Testis (tissue), 3 donors: ENCODE measurements around the gene TRIM41. TPM values are rescaled to one million over a fixed set of nuclear protein-coding genes. Genes with fewer than 3 reads are reported as not detected.

ENCODE experiments used
- DNase-seq: peaks from one replicate; pipeline ENCODE4 v3.0.0-alpha.2; 2019
- H3K27ac ChIP-seq, 2 donors: fragments of 200-600 bp; sonication (generic); one replicate each; pipeline ENCODE4 v1.5.1; 2019
- H3K27me3 ChIP-seq: fragments of 200-600 bp; sonication (generic); one replicate; pipeline ENCODE4 v1.5.1; 2019
- H3K36me3 ChIP-seq: fragments of 200-600 bp; sonication (generic); one replicate; pipeline ENCODE4 v1.5.1; 2017; ENCODE audit warnings: low read depth; ENCODE audit errors: missing control alignments
- H3K4me1 ChIP-seq: fragments of 200-600 bp; sonication (generic); one replicate; pipeline ENCODE4 v1.5.1; 2019
- H3K4me3 ChIP-seq, 2 donors: fragments of 200-600 bp; sonication (generic); one replicate each; pipeline ENCODE4 v1.5.1; 2017 to 2019
- H3K9me3 ChIP-seq: fragments of 200-600 bp; sonication (generic); one replicate; pipeline ENCODE4 v1.5.1; 2017
- CTCF ChIP-seq, 3 experiments: fragments of 450-650 bp in 2 of 3; fragments of 200-600 bp in 1 of 3; sonication (generic) in 1 of 3; IDR thresholded peaks; one replicate each; pipeline ENCODE4 v1.5.1; 2016 to 2019; ENCODE audit warnings: antibody characterized with exemption in 3 of 3, mild to moderate bottlenecking in 2 of 3, moderate library complexity in 1 of 3
- POLR2A ChIP-seq: fragments of 450-650 bp; IDR thresholded peaks from one replicate; pipeline ENCODE4 v1.6.1; 2017; ENCODE audit warnings: antibody characterized with exemption, mild to moderate bottlenecking, moderate library complexity
- WGBS, 2 donors: methylation state at CpG; one replicate each; pipeline ENCODE4 v1.1.5; 2018; 5-methylcytosine and 5-hydroxymethylcytosine counted together
- intact Hi-C: fragments of 100-400 bp; cut with DNase I; formaldehyde crosslinking; loops from one replicate; pipeline ENCODE4 v1.15.1; 2023; ENCODE audit warnings: low total_unique reads
- polyA plus RNA-seq: library from polyadenylated mRNA; stranded (reverse); fragments of 350-450 nt; fragmentation: Illumina TruSeq; extraction: RNeasy Lipid Tissue Mini Kit (QIAGEN cat#74804); gene quantifications from one replicate; pipeline ENCODE4 v1.2.3, GENCODE V29; 2014; ENCODE audit warnings: low read depth, low replicate concordance; ENCODE audit not compliant: insufficient read depth
- total RNA-seq, 2 donors: library from RNA; depleted of rRNA; stranded (reverse); fragments of >200 nt; gene quantifications; one replicate each; pipeline ENCODE4 v1.2.3, GENCODE V29; 2016

TRIM41 gene
- total and polyA plus RNA-seq, 3 donors from 2014 or later, result 39.6 to 61.5 (median 53.1) TPM

- whole genome bisulfite sequencing, 2 donors, result 0 to 2% methylated on average over 26 to 46 of the region's 46 CpGs
- intact Hi-C loops, result no loop called here
- no peaks in the 10 kb centered on the region for H3K27me3 ChIP-seq
- peak; percentile 52 for DNase-seq
- no peaks in the 10 kb centered on the region for H3K36me3 ChIP-seq
- peak overlapping the region; percentile 43 to 49 for H3K4me3 ChIP-seq
- H3K27ac ChIP-seq, result peak overlapping the region; percentile 14 to 15
- no peak for TF ChIP-seq CTCF (IDR thresholded peaks at IDR 0.05)
- H3K9me3 ChIP-seq, result no peaks in the 10 kb centered on the region
- H3K4me1 ChIP-seq, result no peaks in the 10 kb centered on the region
Measured at GRCh38 chr5:181217111-181217802, 5.8 kb upstream of the TRIM41 start.

GRCh38 chr5:181217803-181218062 lies 5.3 kb upstream of the TRIM41 start:
- intact Hi-C loops, result no loop called here
- H3K9me3 ChIP-seq, result no peaks in the 10 kb centered on the region

GRCh38 chr5:181218795-181219124 lies 4.3 kb upstream of the TRIM41 start:
- intact Hi-C loops, result no loop called here
- TF ChIP-seq POLR2A (no peak), CTCF (IDR thresholded peaks at IDR 0.05) (no peak)
- 19 to 27% methylated on average over 10 of the region's 10 CpGs for WGBS, 2 donors
- DNase-seq, result no peak
- H3K4me1 ChIP-seq, result no peaks in the 10 kb centered on the region
- H3K4me3 ChIP-seq, result peak overlapping the region; percentile 33 to 43
- H3K9me3 ChIP-seq, result no peaks in the 10 kb centered on the region
- H3K27ac ChIP-seq, result no peak overlapping the region
- H3K27me3 ChIP-seq, result no peaks in the 10 kb centered on the region
- H3K36me3 ChIP-seq, result no peaks in the 10 kb centered on the region

More at GRCh38 chr5:181217803-181218062, 5.3 kb upstream of the TRIM41 start:
- H3K27me3 ChIP-seq, result no peaks in the 10 kb centered on the region
- H3K27ac ChIP-seq, result peak overlapping the region; percentile 15 to 46
- 5 to 8% methylated on average over 13 of the region's 13 CpGs for WGBS, 2 donors
- H3K4me3 ChIP-seq, result peak overlapping the region; percentile 43 to 49
- DNase-seq, result no peak
- no peaks in the 10 kb centered on the region for H3K4me1 ChIP-seq
- H3K36me3 ChIP-seq, result no peaks in the 10 kb centered on the region
- TF ChIP-seq POLR2A, result no peak
- TF ChIP-seq CTCF (IDR thresholded peaks at IDR 0.05), result no peak

GRCh38 chr5:181219262-181220177 lies 3.6 kb upstream of the TRIM41 start:
- DNase-seq, result no peak
- Histone ChIP-seq H3K36me3 (no peaks in the 10 kb centered on the region), H3K27me3 (no peaks in the 10 kb centered on the region), H3K4me3 (no peak overlapping the region), H3K9me3 (no peaks in the 10 kb centered on the region), H3K27ac (no peak overlapping the region), H3K4me1 (no peaks in the 10 kb centered on the region)
- WGBS, 2 donors, result 49 to 61% methylated on average over 49 of the region's 49 CpGs
- TF ChIP-seq POLR2A (no peak), CTCF (IDR thresholded peaks at IDR 0.05) (no peak)
- intact Hi-C loops, result no loop called here
